Measurements from ENCODE around the gene PHAF1. TPM values are rescaled to one million over a fixed set of nuclear protein-coding genes. Genes with fewer than 3 reads are reported as not detected.

The PHAF1 gene
- total and polyA plus RNA-seq, 2 of the 13 experiments (the other 11 are each of a cell fraction or from before 2014, with no cell fraction given) = 48.3 to 174 TPM

DNA sequence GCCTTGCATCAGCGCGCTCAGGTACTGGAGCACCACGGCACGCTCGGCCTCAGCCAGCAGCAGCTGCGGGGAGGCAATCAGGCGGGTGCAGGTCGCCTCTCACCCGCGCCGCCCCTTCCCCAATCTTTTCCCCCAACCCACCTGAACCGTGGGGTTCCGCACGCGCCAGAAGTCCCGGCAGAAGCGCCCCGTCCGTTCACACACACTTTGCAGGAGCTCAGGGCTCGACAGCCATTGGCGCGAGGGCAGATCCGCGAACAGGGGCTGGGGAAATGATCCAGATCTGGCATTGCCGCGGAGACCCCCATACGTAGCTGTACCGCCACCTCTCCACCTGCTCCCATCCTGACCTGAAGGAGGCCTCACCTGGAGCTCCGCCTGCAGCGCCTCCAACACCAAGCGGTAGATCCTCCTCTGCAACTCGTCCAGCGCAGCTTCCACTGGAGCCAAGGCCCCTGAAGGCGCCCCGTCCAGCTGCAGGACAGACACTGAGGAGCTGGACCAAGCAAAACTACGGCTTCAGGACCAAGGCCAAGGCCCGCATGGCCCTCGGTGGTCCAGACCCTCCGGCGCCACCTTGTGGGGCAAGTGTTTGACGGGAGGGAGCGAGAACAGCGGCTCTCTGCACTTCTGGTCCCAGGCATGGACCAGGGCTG lies 75.4 kb downstream of the PHAF1 start (continued):
- TF ChIP-seq, protein P1, sequence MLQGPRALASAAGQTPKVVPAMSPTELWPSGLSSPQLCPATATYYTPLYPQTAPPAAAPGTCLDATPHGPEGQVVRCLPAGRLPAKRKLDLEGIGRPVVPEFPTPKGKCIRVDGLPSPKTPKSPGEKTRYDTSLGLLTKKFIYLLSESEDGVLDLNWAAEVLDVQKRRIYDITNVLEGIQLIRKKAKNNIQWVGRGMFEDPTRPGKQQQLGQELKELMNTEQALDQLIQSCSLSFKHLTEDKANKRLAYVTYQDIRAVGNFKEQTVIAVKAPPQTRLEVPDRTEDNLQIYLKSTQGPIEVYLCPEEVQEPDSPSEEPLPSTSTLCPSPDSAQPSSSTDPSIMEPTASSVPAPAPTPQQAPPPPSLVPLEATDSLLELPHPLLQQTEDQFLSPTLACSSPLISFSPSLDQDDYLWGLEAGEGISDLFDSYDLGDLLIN (CRISPR knock-in tag; IDR thresholded peaks at IDR 0.05; ENCODE audit: borderline replicate concordance) = no peak
- TF ChIP-seq EZH2 (conservative IDR thresholded peaks at IDR 0.05; ENCODE audit: low read depth, low read length) (no peak), ZNF547 (CRISPR knock-in tag; IDR thresholded peaks at IDR 0.05) (peak; percentile 74; the same call in 1 of the 2 replicates), GPBP1L1 (CRISPR knock-in tag; IDR thresholded peaks at IDR 0.05) (no peak), PHF8 (CRISPR knock-in tag; IDR thresholded peaks at IDR 0.05) (peak; percentile 64), ZNF737 (CRISPR knock-in tag; IDR thresholded peaks at IDR 0.05; ENCODE audit: borderline replicate concordance) (no peak), SIN3B (IDR thresholded peaks at IDR 0.05; ENCODE audit: low read length) (peak; percentile 63; the same call in 1 of the 2 replicates), TAF15 (IDR thresholded peaks at IDR 0.05; ENCODE audit: low read depth, low read length, poor library complexity, severe bottlenecking) (peak; percentile 90), ZNF883 (CRISPR knock-in tag; IDR thresholded peaks at IDR 0.05; ENCODE audit: not compliant biosample characterization) (peak; percentile 88), PAX8 (CRISPR knock-in tag; IDR thresholded peaks at IDR 0.05; ENCODE audit: borderline replicate concordance) (no peak), ZNF121 (CRISPR knock-in tag; IDR thresholded peaks at IDR 0.05) (no peak), PITX1 (CRISPR knock-in tag; IDR thresholded peaks at IDR 0.05) (peak; percentile 85; the same call in 1 of the 2 replicates), ZNF569 (CRISPR knock-in tag; IDR thresholded peaks at IDR 0.05; ENCODE audit: borderline replicate concordance) (no peak), ZFX (CRISPR knock-in tag; IDR thresholded peaks at IDR 0.05; ENCODE audit: low read depth) (peak; percentile 86), ZNF556 (CRISPR knock-in tag; IDR thresholded peaks at IDR 0.05; ENCODE audit: borderline replicate concordance) (no peak), KAT2B (IDR thresholded peaks at IDR 0.05; ENCODE audit: borderline replicate concordance, low read depth, low read length) (no peak), ZNF350 (CRISPR knock-in tag; IDR thresholded peaks at IDR 0.05; ENCODE audit: borderline replicate concordance, low read depth) (peak; percentile 84), GTF3A (CRISPR knock-in tag; conservative IDR thresholded peaks at IDR 0.05) (no peak), ZNF280B (CRISPR knock-in tag; IDR thresholded peaks at IDR 0.05; ENCODE audit: borderline replicate concordance) (peak; percentile 96), ZSCAN9 (CRISPR knock-in tag; IDR thresholded peaks at IDR 0.05; ENCODE audit: borderline replicate concordance) (peak; percentile 97), ZNF382 (CRISPR knock-in tag; IDR thresholded peaks at IDR 0.05; ENCODE audit: borderline replicate concordance) (no peak), ZNF766 (CRISPR knock-in tag; IDR thresholded peaks at IDR 0.05; ENCODE audit: borderline replicate concordance) (peak; percentile 90; the same call in 1 of the 2 replicates), HNF1B (CRISPR knock-in tag; IDR thresholded peaks at IDR 0.05) (peak; percentile 77)
- TF ChIP-seq, protein P2, sequence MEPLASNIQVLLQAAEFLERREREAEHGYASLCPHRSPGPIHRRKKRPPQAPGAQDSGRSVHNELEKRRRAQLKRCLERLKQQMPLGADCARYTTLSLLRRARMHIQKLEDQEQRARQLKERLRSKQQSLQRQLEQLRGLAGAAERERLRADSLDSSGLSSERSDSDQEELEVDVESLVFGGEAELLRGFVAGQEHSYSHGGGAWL (CRISPR knock-in tag; IDR thresholded peaks at IDR 0.05) = peak; percentile 96

Data from HepG2 (cell line).